MCF 10A (cell line): Measurements from ENCODE around the gene C19orf81. TPM values are rescaled to one million over a fixed set of nuclear protein-coding genes. Genes with fewer than 3 reads are reported as not detected.

Experiments used
- BruUV-seq: library from RNA; stranded (reverse); fragments of 400-500 nt; replicated peaks from 2 replicates; lab custom pipeline; 2021; lab: Mats Ljungman, UMichigan
- CTCF ChIA-PET: fragments of 300-600 bp; sonication (Branson Sonifier 250); formaldehyde crosslinking; extraction: SDS; loops from one replicate; lab custom pipeline; 2021; ENCODE audit warnings: antibody characterized with exemption, inconsistent platforms; lab: Yijun Ruan, JAX
- POLR2A ChIA-PET: fragments of 300-600, 350-650 bp; sonication (Branson Sonifier 250); formaldehyde crosslinking; extraction: SDS; loops from one replicate; lab custom pipeline; 2020; ENCODE audit warnings: antibody characterized with exemption, inconsistent platforms; lab: Yijun Ruan, JAX
- DNase-seq: peaks from one replicate; pipeline ENCODE4 v3.0.0-alpha.2; 2018; ENCODE audit not compliant: unreplicated experiment
- H3K27ac Mint-ChIP-seq: one replicate; pipeline ENCODE4 v1.8.0; 2022; ENCODE audit warnings: mild to moderate bottlenecking, low read depth, mixed read lengths; ENCODE audit not compliant: unreplicated experiment
- H3K27me3 Mint-ChIP-seq: one replicate; pipeline ENCODE4 v1.8.0; 2022; ENCODE audit warnings: mixed read lengths; ENCODE audit not compliant: insufficient read depth, unreplicated experiment
- H3K36me3 Mint-ChIP-seq: one replicate; pipeline ENCODE4 v1.8.0; 2022; ENCODE audit warnings: mild to moderate bottlenecking, moderate library complexity, mixed read lengths; ENCODE audit not compliant: insufficient read depth, unreplicated experiment
- H3K4me1 Mint-ChIP-seq: one replicate; pipeline ENCODE4 v1.8.0; 2022; ENCODE audit warnings: mixed read lengths; ENCODE audit not compliant: insufficient read depth, unreplicated experiment
- H3K4me3 Mint-ChIP-seq: one replicate; pipeline ENCODE4 v1.8.0; 2022; ENCODE audit warnings: mild to moderate bottlenecking, moderate library complexity, mixed read lengths; ENCODE audit not compliant: unreplicated experiment
- H3K9me3 Mint-ChIP-seq: one replicate; pipeline ENCODE4 v1.8.0; 2022; ENCODE audit warnings: mixed read lengths; ENCODE audit not compliant: unreplicated experiment
- CTCF ChIP-seq: fragments of 200-600 bp; IDR thresholded peaks from one replicate; pipeline ENCODE4 v1.8.0; 2022; ENCODE audit warnings: antibody characterized with exemption, mild to moderate bottlenecking; ENCODE audit not compliant: unreplicated experiment
- intact Hi-C: fragments of 100-400 bp; cut with micrococcal nuclease; formaldehyde crosslinking; loops from 2 replicates; pipeline ENCODE4 v1.14.1; 2022
- total RNA-seq: library from RNA; stranded (reverse); gene quantifications from 2 replicates; pipeline ENCODE4 v1.2.3, GENCODE V29; 2022

Gene C19orf81
- total RNA-seq, 1 experiment from 2014 or later = not detected

GRCh38 chr19:50646074-50646807, 3.0 kb upstream of the C19orf81 start:
- Mint-ChIP-seq H3K9me3 (peaks cover 8% of the 10 kb centered on the region), H3K4me3 (no peak overlapping the region), H3K4me1 (no peaks in the 10 kb centered on the region), H3K27ac (no peak overlapping the region), H3K36me3 (no peaks in the 10 kb centered on the region), H3K27me3 (no peaks in the 10 kb centered on the region)
- peak; percentile 61 for DNase-seq
- CTCF ChIA-PET = no interaction called here
- POLR2A ChIA-PET = no interaction called here
- intact Hi-C loops = no loop called here
- no TSS peak for BruUV-seq
- TF ChIP-seq CTCF = no peak

GRCh38 chr19:50647879-50648615, 1.2 kb upstream of the C19orf81 start:
- Mint-ChIP-seq H3K36me3 (no peaks in the 10 kb centered on the region), H3K27ac (no peak overlapping the region), H3K4me1 (no peaks in the 10 kb centered on the region), H3K4me3 (no peak overlapping the region), H3K27me3 (no peaks in the 10 kb centered on the region), H3K9me3 (peaks cover 8% of the 10 kb centered on the region)
- intact Hi-C loops = no loop called here
- no peak for TF ChIP-seq CTCF
- POLR2A ChIA-PET = no interaction called here
- DNase-seq = no peak
- CTCF ChIA-PET = interaction anchor here (0.6 to 0.8 kb wide), 3 partner anchors 86 to 91 kb away, joined by 3 to 4 read pairs (median 4); no protein-coding TSS in a partner anchor
- no TSS peak for BruUV-seq

GRCh38 chr19:50648659-50649058, 586 bp upstream of the C19orf81 start:
- CTCF ChIA-PET = no interaction called here
- peaks cover 1% of the 10 kb centered on the region for H3K27me3 Mint-ChIP-seq

More at GRCh38 chr19:50648659-50649058, 586 bp upstream of the C19orf81 start:
- H3K36me3 Mint-ChIP-seq = no peaks in the 10 kb centered on the region
- no TSS peak for BruUV-seq
- no peak for TF ChIP-seq CTCF
- no peak for DNase-seq
- no peak overlapping the region for H3K27ac Mint-ChIP-seq
- intact Hi-C loops = no loop called here
- POLR2A ChIA-PET = no interaction called here
- H3K4me3 Mint-ChIP-seq = no peak overlapping the region
- H3K4me1 Mint-ChIP-seq = no peaks in the 10 kb centered on the region
- H3K9me3 Mint-ChIP-seq = peaks cover 8% of the 10 kb centered on the region
